SK-N-SH (cell line): ENCODE results near the gene NSG2. TPM values are rescaled to one million over a fixed set of nuclear protein-coding genes. Genes with fewer than 3 reads are reported as not detected.

Source experiments
- CTCF ChIA-PET: fragments of 300-600, 350-600 bp; formaldehyde crosslinking; extraction: SDS; loops from one replicate; lab custom pipeline; 2021; lab: Yijun Ruan, JAX
- POLR2A ChIA-PET: fragments of 350-600 bp; sonication (Branson Sonifier 250); formaldehyde crosslinking; extraction: SDS; loops from one replicate; lab custom pipeline; 2020; ENCODE audit warnings: antibody characterized with exemption, inconsistent platforms; lab: Yijun Ruan, JAX
- DNase-seq: peaks from one replicate; pipeline ENCODE4 v3.0.0; 2012
- H2AFZ ChIP-seq: fragments of 200-600 bp; sonication (generic); 2 replicates; pipeline ENCODE4 v1.8.1; 2016; ENCODE audit warnings: antibody characterized with exemption, mild to moderate bottlenecking, low read depth
- H3F3A ChIP-seq: fragments of 200-600 bp; sonication (generic); replicated peaks from 2 replicates; pipeline ENCODE3; 2016; ENCODE audit warnings: antibody characterized with exemption, mild to moderate bottlenecking; ENCODE audit not compliant: insufficient read depth
- H3K27ac ChIP-seq, 2 experiments: fragments of 200-500 bp in 1 of 2; fragments of 200-600 bp in 1 of 2; sonication (Bioruptor generic) in 1 of 2; sonication (generic), shearing (Covaris generic) in 1 of 2; 2 replicates each; pipeline versions ENCODE4 v1.5.1 to v1.6.1; 2014 to 2016; ENCODE audit warnings: low read depth in 2 of 2, inconsistent platforms in 1 of 2, low read length in 1 of 2, mild to moderate bottlenecking in 1 of 2, mixed read lengths in 1 of 2
- H3K27me3 ChIP-seq: fragments of 200-600 bp; sonication (generic), shearing (Covaris generic); 2 replicates; pipeline ENCODE4 v1.6.1; 2016; ENCODE audit warnings: mixed run types; ENCODE audit not compliant: insufficient read depth
- H3K36me3 ChIP-seq, 2 experiments: fragments of 200-500 bp in 1 of 2; fragments of 200-600 bp in 1 of 2; sonication (Bioruptor generic) in 1 of 2; sonication (generic) in 1 of 2; replicated peaks in 1 of 2; 2 replicates each; pipeline versions ENCODE3 to v1.5.1; 2014 to 2016; ENCODE audit warnings: low read length in 1 of 2, mild to moderate bottlenecking in 1 of 2; ENCODE audit not compliant: insufficient read depth in 2 of 2, control insufficient read depth in 1 of 2
- H3K4me1 ChIP-seq, 2 experiments: fragments of 200-500 bp in 1 of 2; fragments of 200-600 bp in 1 of 2; sonication (Bioruptor generic) in 1 of 2; sonication (generic), shearing (Covaris generic) in 1 of 2; 2 replicates each; pipeline versions ENCODE4 v1.5.1 to v1.6.1; 2014 to 2016; ENCODE audit warnings: low read depth in 1 of 2, low read length in 1 of 2, mixed run types in 1 of 2; ENCODE audit not compliant: insufficient read depth in 2 of 2, control insufficient read depth in 1 of 2
- H3K4me2 ChIP-seq: fragments of 200-600 bp; sonication (generic), shearing (Covaris generic); 2 replicates; pipeline ENCODE4 v1.6.1; 2017; ENCODE audit warnings: mixed run types
- H3K4me3 ChIP-seq, 2 experiments: fragments of 200-500 bp in 1 of 2; fragments of 200-600 bp in 1 of 2; sonication (Bioruptor generic) in 1 of 2; sonication (generic), shearing (Covaris generic) in 1 of 2; 2 replicates each; pipeline versions ENCODE4 v1.5.1 to v1.8.1; 2014 to 2016; ENCODE audit warnings: low read depth in 2 of 2, inconsistent platforms in 1 of 2, low read length in 1 of 2, mild to moderate bottlenecking in 1 of 2, mixed read lengths in 1 of 2, moderate library complexity in 1 of 2
- H3K79me2 ChIP-seq: fragments of 200-600 bp; sonication (generic); 2 replicates; pipeline ENCODE4 v1.8.1; 2017; ENCODE audit warnings: mild to moderate bottlenecking; ENCODE audit not compliant: insufficient read depth
- H3K9ac ChIP-seq: fragments of 200-600 bp; sonication (generic); 2 replicates; pipeline ENCODE4 v1.6.1; 2017; ENCODE audit warnings: mixed run types
- H3K9me2 ChIP-seq: fragments of 200-600 bp; sonication (generic); 2 replicates; pipeline ENCODE4 v1.6.1; 2017; ENCODE audit warnings: mixed run types
- H3K9me3 ChIP-seq: fragments of 200-600 bp; sonication (generic); 2 replicates; pipeline ENCODE4 v1.6.1; 2017; ENCODE audit warnings: mixed run types, mild to moderate bottlenecking, moderate library complexity
- H4K20me1 ChIP-seq: fragments of 200-600 bp; sonication (generic); 2 replicates; pipeline ENCODE4 v1.6.1; 2017; ENCODE audit warnings: mild to moderate bottlenecking, mixed run types; ENCODE audit not compliant: insufficient read depth
- CHD2 ChIP-seq: fragments of 150-350 bp; IDR thresholded peaks from 2 replicates; pipeline ENCODE4 v1.6.1; 2018; ENCODE audit warnings: low read length; ENCODE audit not compliant: partially characterized antibody
- EP300 ChIP-seq, 2 experiments: IDR thresholded peaks; 2 replicates each; pipeline versions ENCODE4 v1.4.0 to v1.6.1; 2012; ENCODE audit warnings: borderline replicate concordance in 1 of 2, low read depth in 1 of 2, low read length in 1 of 2
- GATA2 ChIP-seq: sonication (generic); formaldehyde crosslinking; IDR thresholded peaks from 2 replicates; pipeline ENCODE4 v1.5.0; 2020; ENCODE audit warnings: mild to moderate bottlenecking, missing genetic modification reagents
- MXI1 ChIP-seq: IDR thresholded peaks from 2 replicates; pipeline ENCODE4 v1.6.1; 2012; ENCODE audit warnings: mild to moderate bottlenecking, low read depth, low read length, improper control_type of control experiment
- NRF1 ChIP-seq: IDR thresholded peaks from 2 replicates; pipeline ENCODE4 v1.6.1; 2012; ENCODE audit warnings: low read depth, mild to moderate bottlenecking, low read length
- RAD21 ChIP-seq: IDR thresholded peaks from 2 replicates; pipeline ENCODE4 v1.6.1; 2012; ENCODE audit warnings: mild to moderate bottlenecking, low read length
- RCOR1 ChIP-seq: fragments of 150-350 bp; IDR thresholded peaks from 2 replicates; pipeline ENCODE4 v1.6.1; 2017; ENCODE audit warnings: antibody characterized with exemption, low read length
- SIN3A ChIP-seq: IDR thresholded peaks from 2 replicates; pipeline ENCODE4 v1.6.1; 2012; ENCODE audit warnings: low read depth, mild to moderate bottlenecking, low read length, moderate library complexity, borderline replicate concordance
- SMC3 ChIP-seq: IDR thresholded peaks from 2 replicates; pipeline ENCODE4 v1.6.1; 2012; ENCODE audit warnings: low read depth, low read length, improper control_type of control experiment
- TEAD4 ChIP-seq: IDR thresholded peaks from 2 replicates; pipeline ENCODE4 v1.4.0; 2012; ENCODE audit warnings: mild to moderate bottlenecking, borderline replicate concordance; ENCODE audit not compliant: insufficient read depth
- USF2 ChIP-seq: fragments of 150-350 bp; IDR thresholded peaks from 2 replicates; pipeline ENCODE4 v1.6.1; 2017; ENCODE audit warnings: antibody characterized with exemption, low read length, low read depth, borderline replicate concordance
- YY1 ChIP-seq: IDR thresholded peaks from 2 replicates; pipeline ENCODE4 v1.4.0; 2012; ENCODE audit warnings: low read depth, mild to moderate bottlenecking
- WGBS: methylation state at CpG from one replicate; pipeline ENCODE4 v1.1.6; 2017; ENCODE audit warnings: low lambda C conversion rate; 5-methylcytosine and 5-hydroxymethylcytosine counted together
- polyA plus RNA-seq, 3 experiments: library from polyadenylated mRNA; depleted of rRNA; stranded (reverse); fragments of >200 nt; gene quantifications; 2 replicates each; pipeline ENCODE4 v1.2.3, GENCODE V29; 2012
- TF ChIP-seq, protein P1 (sequence below): IDR thresholded peaks from 2 replicates; pipeline ENCODE4 v1.6.1; 2012; ENCODE audit warnings: mild to moderate bottlenecking, low read depth, low read length, moderate library complexity
- TF ChIP-seq, protein P2 (sequence below): fragments of 200-600 bp; sonication (generic); IDR thresholded peaks from 2 replicates; pipeline ENCODE4 v1.6.1; 2017; ENCODE audit warnings: antibody characterized with exemption, mild to moderate bottlenecking, moderate library complexity

Gene NSG2
- 4.3 and 10.7 TPM in 2 replicates for polyA plus RNA-seq (2012; rRNA removed)
- polyA plus RNA-seq (2012; cell fraction: cytosol; rRNA removed): 7.5 and 14.8 TPM in 2 replicates
- polyA plus RNA-seq (2012; cell fraction: nucleus; rRNA removed): 0.98 and 1.9 TPM in 2 replicates

GRCh38 chr5:174045470-174046025 is at the start of gene NSG2:
NSG2 (plus strand) TSS chr5:174045706; CDS start chr5:174046756, 1,050 bp downstream.
- H2AFZ ChIP-seq: no peak within 1 kb of the TSS
- no peak within 1 kb of the TSS for H3K4me2 ChIP-seq
- POLR2A ChIA-PET: interaction anchor here (0.7 to 2.2 kb wide), 12 partner anchors 17 to 664 kb away, joined by 3 to 54 read pairs (median 4); no protein-coding TSS in a partner anchor
- no peaks in the 10 kb centered on the region for H3K9me2 ChIP-seq
- under 1% methylated on average over 12 of the region's 17 CpGs for WGBS
- H3K4me3 ChIP-seq: peak within 1 kb of the TSS in 1 of 2 experiments; percentile 47; a peak in 2 of 4 replicates
- H3F3A ChIP-seq: no peaks in the 10 kb centered on the region
- peak; percentile 85 for DNase-seq
- H3K9me3 ChIP-seq: no peaks in the 10 kb centered on the region
- CTCF ChIA-PET: interaction anchor here (0.6 to 7.4 kb wide), 71 partner anchors 8 to 697 kb away, joined by 3 to 298 read pairs (median 4); no protein-coding TSS in a partner anchor
- H3K36me3 ChIP-seq: peaks cover 0 to 5% of the 10 kb centered on the region in 2 experiments
- H3K4me1 ChIP-seq: peaks cover 0 to 18% of the 10 kb centered on the region in 2 experiments; a peak in 2 of 4 replicates
- no peak within 1 kb of the TSS for H3K9ac ChIP-seq
- no peaks in the 10 kb centered on the region for H3K27me3 ChIP-seq
- H4K20me1 ChIP-seq: no peaks in the 10 kb centered on the region
- H3K79me2 ChIP-seq: no peaks in the 10 kb centered on the region
- TF ChIP-seq USF2: no peak
- peak; percentile 96 for TF ChIP-seq MXI1
- TF ChIP-seq, protein P1, sequence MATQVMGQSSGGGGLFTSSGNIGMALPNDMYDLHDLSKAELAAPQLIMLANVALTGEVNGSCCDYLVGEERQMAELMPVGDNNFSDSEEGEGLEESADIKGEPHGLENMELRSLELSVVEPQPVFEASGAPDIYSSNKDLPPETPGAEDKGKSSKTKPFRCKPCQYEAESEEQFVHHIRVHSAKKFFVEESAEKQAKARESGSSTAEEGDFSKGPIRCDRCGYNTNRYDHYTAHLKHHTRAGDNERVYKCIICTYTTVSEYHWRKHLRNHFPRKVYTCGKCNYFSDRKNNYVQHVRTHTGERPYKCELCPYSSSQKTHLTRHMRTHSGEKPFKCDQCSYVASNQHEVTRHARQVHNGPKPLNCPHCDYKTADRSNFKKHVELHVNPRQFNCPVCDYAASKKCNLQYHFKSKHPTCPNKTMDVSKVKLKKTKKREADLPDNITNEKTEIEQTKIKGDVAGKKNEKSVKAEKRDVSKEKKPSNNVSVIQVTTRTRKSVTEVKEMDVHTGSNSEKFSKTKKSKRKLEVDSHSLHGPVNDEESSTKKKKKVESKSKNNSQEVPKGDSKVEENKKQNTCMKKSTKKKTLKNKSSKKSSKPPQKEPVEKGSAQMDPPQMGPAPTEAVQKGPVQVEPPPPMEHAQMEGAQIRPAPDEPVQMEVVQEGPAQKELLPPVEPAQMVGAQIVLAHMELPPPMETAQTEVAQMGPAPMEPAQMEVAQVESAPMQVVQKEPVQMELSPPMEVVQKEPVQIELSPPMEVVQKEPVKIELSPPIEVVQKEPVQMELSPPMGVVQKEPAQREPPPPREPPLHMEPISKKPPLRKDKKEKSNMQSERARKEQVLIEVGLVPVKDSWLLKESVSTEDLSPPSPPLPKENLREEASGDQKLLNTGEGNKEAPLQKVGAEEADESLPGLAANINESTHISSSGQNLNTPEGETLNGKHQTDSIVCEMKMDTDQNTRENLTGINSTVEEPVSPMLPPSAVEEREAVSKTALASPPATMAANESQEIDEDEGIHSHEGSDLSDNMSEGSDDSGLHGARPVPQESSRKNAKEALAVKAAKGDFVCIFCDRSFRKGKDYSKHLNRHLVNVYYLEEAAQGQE: peak; percentile 96
- TF ChIP-seq CHD2: peak; percentile 57
- TF ChIP-seq, protein P2, sequence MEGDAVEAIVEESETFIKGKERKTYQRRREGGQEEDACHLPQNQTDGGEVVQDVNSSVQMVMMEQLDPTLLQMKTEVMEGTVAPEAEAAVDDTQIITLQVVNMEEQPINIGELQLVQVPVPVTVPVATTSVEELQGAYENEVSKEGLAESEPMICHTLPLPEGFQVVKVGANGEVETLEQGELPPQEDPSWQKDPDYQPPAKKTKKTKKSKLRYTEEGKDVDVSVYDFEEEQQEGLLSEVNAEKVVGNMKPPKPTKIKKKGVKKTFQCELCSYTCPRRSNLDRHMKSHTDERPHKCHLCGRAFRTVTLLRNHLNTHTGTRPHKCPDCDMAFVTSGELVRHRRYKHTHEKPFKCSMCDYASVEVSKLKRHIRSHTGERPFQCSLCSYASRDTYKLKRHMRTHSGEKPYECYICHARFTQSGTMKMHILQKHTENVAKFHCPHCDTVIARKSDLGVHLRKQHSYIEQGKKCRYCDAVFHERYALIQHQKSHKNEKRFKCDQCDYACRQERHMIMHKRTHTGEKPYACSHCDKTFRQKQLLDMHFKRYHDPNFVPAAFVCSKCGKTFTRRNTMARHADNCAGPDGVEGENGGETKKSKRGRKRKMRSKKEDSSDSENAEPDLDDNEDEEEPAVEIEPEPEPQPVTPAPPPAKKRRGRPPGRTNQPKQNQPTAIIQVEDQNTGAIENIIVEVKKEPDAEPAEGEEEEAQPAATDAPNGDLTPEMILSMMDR: peak; percentile 89
- peak in 1 of 2 experiments; percentile 20; a peak in 1 of 4 replicates for TF ChIP-seq EP300 (IDR thresholded peaks at IDR 0.05; ENCODE audit: borderline replicate concordance in 1 of 2, low read depth in 1 of 2, low read length in 1 of 2)
- peak; percentile 58; the same call in 1 of the 2 replicates for TF ChIP-seq SIN3A
- TF ChIP-seq RAD21: peak; percentile 99
- no peak for TF ChIP-seq YY1
- peak; percentile 49; the same call in 1 of the 2 replicates for TF ChIP-seq RCOR1
- TF ChIP-seq SMC3: peak; percentile 99
- no peak for TF ChIP-seq TEAD4
- TF ChIP-seq GATA2 (CRISPR knock-in tag): no peak
- 0 out of 2 replicates have a peak, but pooled peaks have one; percentile 24 for TF ChIP-seq NRF1
- TF ChIP-seq, all 33 proteins: peak for 10
- peak within 1 kb of the TSS in 1 of 2 experiments; percentile 94; a peak in 2 of 4 replicates for H3K27ac ChIP-seq
